ENCODE measurements around the gene ZW10.

DNA sequence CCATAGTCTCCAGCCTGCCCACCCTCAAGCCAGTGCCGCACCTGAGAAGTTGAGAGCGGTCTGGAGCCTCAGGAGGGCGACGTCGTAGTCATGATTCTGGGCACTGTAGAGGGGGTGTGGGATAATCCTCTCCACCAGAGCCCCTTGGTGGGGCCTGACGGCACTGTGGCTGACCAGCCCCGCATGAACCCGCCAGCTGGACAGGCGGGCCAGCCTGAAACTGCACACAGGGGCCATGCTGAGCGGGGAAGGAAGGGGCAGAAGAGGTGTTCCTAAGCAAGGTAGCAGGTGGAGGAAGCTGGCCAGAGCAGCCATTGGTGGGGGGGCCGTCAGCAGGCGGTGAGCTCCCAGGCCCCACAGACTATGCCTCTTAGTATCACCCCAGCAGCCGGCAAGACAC is 80.5 kb downstream of the ZW10 start:
- TF ChIP-seq ZFX (IDR thresholded peaks at IDR 0.05) (no peak), SIN3A (IDR thresholded peaks at IDR 0.05; ENCODE audit: low read depth) (no peak), YY1 (IDR thresholded peaks at IDR 0.05; ENCODE audit: extremely low read depth, insufficient replicate concordance, low read depth, low read length) (no peak), TCF7L2 (IDR thresholded peaks at IDR 0.05; ENCODE audit: borderline replicate concordance, extremely low read depth, insufficient read depth, insufficient read length) (no peak)
- TF ChIP-seq, protein P1, sequence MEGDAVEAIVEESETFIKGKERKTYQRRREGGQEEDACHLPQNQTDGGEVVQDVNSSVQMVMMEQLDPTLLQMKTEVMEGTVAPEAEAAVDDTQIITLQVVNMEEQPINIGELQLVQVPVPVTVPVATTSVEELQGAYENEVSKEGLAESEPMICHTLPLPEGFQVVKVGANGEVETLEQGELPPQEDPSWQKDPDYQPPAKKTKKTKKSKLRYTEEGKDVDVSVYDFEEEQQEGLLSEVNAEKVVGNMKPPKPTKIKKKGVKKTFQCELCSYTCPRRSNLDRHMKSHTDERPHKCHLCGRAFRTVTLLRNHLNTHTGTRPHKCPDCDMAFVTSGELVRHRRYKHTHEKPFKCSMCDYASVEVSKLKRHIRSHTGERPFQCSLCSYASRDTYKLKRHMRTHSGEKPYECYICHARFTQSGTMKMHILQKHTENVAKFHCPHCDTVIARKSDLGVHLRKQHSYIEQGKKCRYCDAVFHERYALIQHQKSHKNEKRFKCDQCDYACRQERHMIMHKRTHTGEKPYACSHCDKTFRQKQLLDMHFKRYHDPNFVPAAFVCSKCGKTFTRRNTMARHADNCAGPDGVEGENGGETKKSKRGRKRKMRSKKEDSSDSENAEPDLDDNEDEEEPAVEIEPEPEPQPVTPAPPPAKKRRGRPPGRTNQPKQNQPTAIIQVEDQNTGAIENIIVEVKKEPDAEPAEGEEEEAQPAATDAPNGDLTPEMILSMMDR (IDR thresholded peaks at IDR 0.05 in 2 of 3, conservative IDR thresholded peaks at IDR 0.05 in 1 of 3; ENCODE audit: borderline replicate concordance in 1 of 3, insufficient read depth in 1 of 3, low read depth in 2 of 3, low read length in 2 of 3), result no peak

Data from HCT116 (cell line).